Ovary (tissue), 9 donors: ENCODE data around the gene GAP43. TPM values are rescaled to one million over a fixed set of nuclear protein-coding genes. Genes with fewer than 3 reads are reported as not detected.

Experiments used
- DNase-seq, 5 donors: peaks; one replicate each; pipeline ENCODE4 v3.0.0-alpha.2; 2019 to 2020
- H3K27ac ChIP-seq, 2 donors: fragments of 200-600 bp; one replicate each; pipeline versions ENCODE4 v1.5.1 to v1.8.0; 2019 to 2022
- H3K27me3 ChIP-seq: fragments of 200-600 bp; one replicate; pipeline ENCODE4 v1.8.0; 2022
- H3K36me3 ChIP-seq: fragments of 200-600 bp; sonication (generic); one replicate; pipeline ENCODE4 v1.5.1; 2019
- H3K4me1 ChIP-seq: one replicate; pipeline ENCODE4 v1.8.1; 2013; ENCODE audit warnings: mild to moderate bottlenecking, moderate library complexity; ENCODE audit not compliant: insufficient read depth
- H3K4me3 ChIP-seq: fragments of 200-600 bp; sonication (generic); one replicate; pipeline ENCODE4 v1.5.1; 2017
- H3K9me3 ChIP-seq, 2 donors: fragments of 200-600 bp in 1 of 2; sonication (generic) in 1 of 2; one replicate each; pipeline versions ENCODE4 v1.5.1 to v1.8.1; 2013 to 2019; ENCODE audit warnings: mild to moderate bottlenecking in 1 of 2, moderate library complexity in 1 of 2
- CTCF ChIP-seq, 3 donors: fragments of 450-650 bp in 2 of 3; fragments of 200-600 bp in 1 of 3; IDR thresholded peaks; one replicate each; pipeline versions ENCODE4 v1.5.1 to v1.8.0; 2016 to 2022; ENCODE audit warnings: antibody characterized with exemption in 3 of 3, mild to moderate bottlenecking in 1 of 3
- EP300 ChIP-seq: sonication (generic); formaldehyde crosslinking; IDR thresholded peaks from one replicate; pipeline ENCODE4 v1.6.1; 2017; ENCODE audit warnings: antibody characterized with exemption
- POLR2A ChIP-seq: fragments of 450-650 bp; IDR thresholded peaks from one replicate; pipeline ENCODE4 v1.6.1; 2017; ENCODE audit warnings: antibody characterized with exemption, mild to moderate bottlenecking, moderate library complexity
- WGBS, 3 donors: extraction: QIAGEN DNeasy Blood & Tissue Kit in 1 of 3; methylation state at CpG; one replicate each; pipeline versions ENCODE4 v1.1.5 to v1.1.7; 2013 to 2017; 5-methylcytosine and 5-hydroxymethylcytosine counted together
- intact Hi-C, 4 donors: fragments of 100-400 bp; cut with DNase I; formaldehyde crosslinking; loops; one replicate each; pipeline versions ENCODE4 v1.11.0 to v1.15.1; 2022 to 2023
- polyA plus RNA-seq, 2 donors: library from polyadenylated mRNA; stranded (reverse); fragments of 200-250 nt in 1 of 2; fragments of 350-450 nt in 1 of 2; fragmentation: Illumina TruSeq in 1 of 2; extraction: RNeasy Lipid Tissue Mini Kit (QIAGEN cat#74804) in 1 of 2; gene quantifications; one replicate each; pipeline ENCODE4 v1.2.3, GENCODE V29; 2013 to 2014
- total RNA-seq, 7 donors: library from RNA; depleted of rRNA in 2 of 7; stranded (reverse); fragments of >200 nt in 2 of 7; fragmentation: NEBNext Ultra II Directional in 3 of 7; extraction: Animal tissue kit (Norgen Biotek cat#: 25700) in 3 of 7; gene quantifications; one replicate each; pipeline versions ENCODE4 v1.1.0 to v1.2.4, GENCODE V29; 2016 to 2023
- donor health status: DM: no; HTN: no; CAD: no; lungs with moderate emphysema.
- donor health status: DM: no; HTN: no; CAD: no.
- donor health status: Bipolar disorder and iron deficiency.
- donor health status: DM: yes; HTN: yes; CAD: no.
- donor health status: DM: no; HTN: no; CAD: no.
- donor health status: DM: yes; HTN: yes; CAD: no.

GAP43 gene
- total and polyA plus RNA-seq, 9 donors = 0.21 to 0.75 (median 0.29) TPM; not detected in 5

- no peak for DNase-seq
- Histone ChIP-seq H3K9me3 (no peaks in the 10 kb centered on the region), H3K4me1 (no peaks in the 10 kb centered on the region), H3K36me3 (no peaks in the 10 kb centered on the region), H3K4me3 (no peak overlapping the region), H3K27me3 (no peaks in the 10 kb centered on the region), H3K27ac (no peak overlapping the region)
- intact Hi-C loops = no loop called here
- TF ChIP-seq POLR2A (no peak), EP300 (no peak), CTCF (IDR thresholded peaks at IDR 0.05) (no peak)
- WGBS, 3 donors = 71 to 72% (median 72%) methylated on average over 5 of the region's 5 CpGs
These were observed 48.6 kb downstream of the GAP43 start for GRCh38 chr3:115671761-115672455.

- H3K9me3 ChIP-seq = no peaks in the 10 kb centered on the region
- no peak for DNase-seq
- no peak overlapping the region for H3K27ac ChIP-seq
- no peaks in the 10 kb centered on the region for H3K36me3 ChIP-seq
- intact Hi-C loops = no loop called here
- TF ChIP-seq CTCF (IDR thresholded peaks at IDR 0.05) (no peak), POLR2A (no peak), EP300 (no peak)
- H3K4me3 ChIP-seq = no peak overlapping the region
- 95 to 96% (median 95%) methylated on average over 3 of the region's 3 CpGs for WGBS, 3 donors
- H3K4me1 ChIP-seq = no peaks in the 10 kb centered on the region
- no peaks in the 10 kb centered on the region for H3K27me3 ChIP-seq
These were observed 50.6 kb downstream of the GAP43 start for GRCh38 chr3:115673881-115674280.

GRCh38 chr3:115676336-115676735 is 53.0 kb downstream of the GAP43 start:
- no peaks in the 10 kb centered on the region for H3K9me3 ChIP-seq
- H3K4me1 ChIP-seq = no peaks in the 10 kb centered on the region
- H3K36me3 ChIP-seq = no peaks in the 10 kb centered on the region
- no peak overlapping the region for H3K27ac ChIP-seq
- intact Hi-C loops = no loop called here
- H3K27me3 ChIP-seq = no peaks in the 10 kb centered on the region
- H3K4me3 ChIP-seq = no peak overlapping the region
- DNase-seq = no peak
- no peak for TF ChIP-seq EP300
- no peak for TF ChIP-seq POLR2A
- TF ChIP-seq CTCF (IDR thresholded peaks at IDR 0.05) = no peak
- 92 to 94% (median 93%) methylated on average over 9 of the region's 9 CpGs for WGBS, 3 donors

GRCh38 chr3:115680803-115681345 is 57.6 kb downstream of the GAP43 start:
- no peak for DNase-seq
- H3K9me3 ChIP-seq = no peaks in the 10 kb centered on the region
- TF ChIP-seq POLR2A (no peak), EP300 (no peak), CTCF (IDR thresholded peaks at IDR 0.05) (no peak)
- intact Hi-C loops = loop anchor here in 1 of 4 donors (10.0 kb wide), 1 partner anchor 466 kb away; no protein-coding TSS in a partner anchor
- H3K36me3 ChIP-seq = no peaks in the 10 kb centered on the region
- WGBS, 3 donors = 4 to 13% (median 4%) methylated on average over 2 of the region's 2 CpGs
- H3K27me3 ChIP-seq = no peaks in the 10 kb centered on the region
- H3K4me1 ChIP-seq = no peaks in the 10 kb centered on the region
- H3K4me3 ChIP-seq = no peak overlapping the region
- no peak overlapping the region for H3K27ac ChIP-seq
